BLaER1 treated with 17β-estradiol and CSF1 and Interleukin-3, amounts not matched to agents 10 nM and 100 nM (cell line): ENCODE measurements around the gene ADAMTS17.

ENCODE experiments used
- H3K27ac ChIP-seq, 11 experiments: shearing (Covaris generic); formaldehyde crosslinking; 2 replicates each; pipeline ENCODE4 v1.8.1; 2022
- H3K27me3 ChIP-seq, 11 experiments: shearing (Covaris generic); formaldehyde crosslinking; 2 replicates each; pipeline ENCODE4 v1.8.1; 2022
- H3K36me3 ChIP-seq, 11 experiments: shearing (Covaris generic); formaldehyde crosslinking; 2 replicates each; pipeline ENCODE4 v1.8.1; 2022
- H3K4me1 ChIP-seq, 10 experiments: shearing (Covaris generic); formaldehyde crosslinking; 2 replicates each; pipeline ENCODE4 v1.8.1; 2022
- H3K4me2 ChIP-seq, 11 experiments: shearing (Covaris generic); formaldehyde crosslinking; 2 replicates each; pipeline ENCODE4 v1.8.1; 2022
- H3K4me3 ChIP-seq, 10 experiments: shearing (Covaris generic); formaldehyde crosslinking; 2 replicates each; pipeline ENCODE4 v1.8.1; 2022
- H3K9ac ChIP-seq, 11 experiments: shearing (Covaris generic); formaldehyde crosslinking; 2 replicates each; pipeline ENCODE4 v1.8.1; 2022
- H3K9me3 ChIP-seq, 11 experiments: shearing (Covaris generic); formaldehyde crosslinking; replicated peaks in 1 of 11; 2 replicates each; pipeline ENCODE4 v1.8.1; 2022
- H4K20me1 ChIP-seq, 11 experiments: shearing (Covaris generic); formaldehyde crosslinking; 2 replicates each; pipeline ENCODE4 v1.8.1; 2022
- Cebpa-rat ChIP-seq, 11 experiments: shearing (Covaris generic); IDR thresholded peaks; 2 replicates each; pipeline ENCODE4 v1.8.1; 2022

Gene ADAMTS17

GRCh38 chr15:99955181-99955525 is 386.6 kb downstream of the ADAMTS17 start:
- Histone ChIP-seq H3K36me3 (no peaks in the 10 kb centered on the region), H3K9ac (no peak overlapping the region), H3K27me3 (no peaks in the 10 kb centered on the region), H3K4me3 (no peak overlapping the region), H3K27ac (no peak overlapping the region), H4K20me1 (no peaks in the 10 kb centered on the region), H3K9me3 (peaks cover 0 to 4% (median 3%) of the 10 kb centered on the region in 11 experiments; a peak in 11 of 22 replicates), H3K4me2 (no peak overlapping the region), H3K4me1 (peaks cover 0 to 8% (median 0%) of the 10 kb centered on the region in 10 experiments; a peak in 4 of 20 replicates)
- no peak for TF ChIP-seq Cebpa-rat (IDR thresholded peaks at IDR 0.05)

- no peak for TF ChIP-seq Cebpa-rat (IDR thresholded peaks at IDR 0.05)
- H3K27ac ChIP-seq = no peak overlapping the region
- no peaks in the 10 kb centered on the region for H4K20me1 ChIP-seq
Observed at GRCh38 chr15:99954361-99955180, 387.2 kb downstream of the ADAMTS17 start.

GRCh38 chr15:99953886-99954285 is 387.9 kb downstream of the ADAMTS17 start:
- no peaks in the 10 kb centered on the region for H3K36me3 ChIP-seq
- H3K27ac ChIP-seq = no peak overlapping the region
- TF ChIP-seq Cebpa-rat (IDR thresholded peaks at IDR 0.05) = no peak
- no peak overlapping the region for H3K4me3 ChIP-seq
- H4K20me1 ChIP-seq = no peaks in the 10 kb centered on the region
- H3K4me2 ChIP-seq = no peak overlapping the region
- peaks cover 0 to 8% (median 0%) of the 10 kb centered on the region in 10 experiments; a peak in 4 of 20 replicates for H3K4me1 ChIP-seq
- peaks cover 0 to 16% (median 14%) of the 10 kb centered on the region in 11 experiments; a peak in 17 of 22 replicates for H3K9me3 ChIP-seq
- H3K27me3 ChIP-seq = no peaks in the 10 kb centered on the region
- no peak overlapping the region for H3K9ac ChIP-seq

More at GRCh38 chr15:99954361-99955180, 387.2 kb downstream of the ADAMTS17 start:
- no peak overlapping the region for H3K9ac ChIP-seq
- H3K9me3 ChIP-seq = peaks cover 0 to 9% (median 8%) of the 10 kb centered on the region in 11 experiments; a peak in 15 of 22 replicates
- H3K4me1 ChIP-seq = peaks cover 0 to 8% (median 0%) of the 10 kb centered on the region in 10 experiments; a peak in 4 of 20 replicates
- H3K36me3 ChIP-seq = no peaks in the 10 kb centered on the region
- no peak overlapping the region for H3K4me3 ChIP-seq
- H3K4me2 ChIP-seq = no peak overlapping the region
- H3K27me3 ChIP-seq = no peaks in the 10 kb centered on the region

GRCh38 chr15:99951511-99951910 is 390.3 kb downstream of the ADAMTS17 start:
- H3K36me3 ChIP-seq = no peaks in the 10 kb centered on the region
- no peak for TF ChIP-seq Cebpa-rat (IDR thresholded peaks at IDR 0.05)
- no peaks in the 10 kb centered on the region for H3K4me1 ChIP-seq
- no peaks in the 10 kb centered on the region for H4K20me1 ChIP-seq
- no peak overlapping the region for H3K4me3 ChIP-seq
- no peaks in the 10 kb centered on the region for H3K27me3 ChIP-seq
- no peak overlapping the region for H3K27ac ChIP-seq
- no peak overlapping the region for H3K9ac ChIP-seq
- no peak overlapping the region for H3K4me2 ChIP-seq
- H3K9me3 ChIP-seq = peaks cover 8 to 33% (median 25%) of the 10 kb centered on the region in 11 experiments

GRCh38 chr15:99944131-99944530 is 397.6 kb downstream of the ADAMTS17 start:
- Histone ChIP-seq H3K4me1 (no peaks in the 10 kb centered on the region), H3K27ac (no peak overlapping the region), H3K9me3 (peaks cover 54 to 77% (median 66%) of the 10 kb centered on the region in 11 experiments), H3K27me3 (no peaks in the 10 kb centered on the region), H4K20me1 (no peaks in the 10 kb centered on the region), H3K9ac (no peak overlapping the region), H3K4me3 (no peak overlapping the region), H3K4me2 (no peak overlapping the region), H3K36me3 (no peaks in the 10 kb centered on the region; a peak in 1 of 22 replicates)
- no peak for TF ChIP-seq Cebpa-rat (IDR thresholded peaks at IDR 0.05)

- Histone ChIP-seq H3K4me1 (no peaks in the 10 kb centered on the region), H4K20me1 (no peaks in the 10 kb centered on the region), H3K27ac (no peak overlapping the region), H3K36me3 (no peaks in the 10 kb centered on the region; a peak in 1 of 22 replicates), H3K9me3 (peaks cover 54 to 70% (median 65%) of the 10 kb centered on the region in 11 experiments), H3K4me2 (no peak overlapping the region), H3K27me3 (no peaks in the 10 kb centered on the region), H3K9ac (no peak overlapping the region), H3K4me3 (no peak overlapping the region)
- TF ChIP-seq Cebpa-rat (IDR thresholded peaks at IDR 0.05) = no peak
Observed at GRCh38 chr15:99943466-99943865, 398.3 kb downstream of the ADAMTS17 start.

- Histone ChIP-seq H3K4me3 (no peak overlapping the region), H3K27ac (no peak overlapping the region), H3K27me3 (peaks cover 0 to 9% (median 0%) of the 10 kb centered on the region in 11 experiments; a peak in 2 of 22 replicates), H3K4me1 (peaks cover 11 to 17% (median 13%) of the 10 kb centered on the region in 10 experiments; a peak in 19 of 20 replicates), H4K20me1 (no peaks in the 10 kb centered on the region), H3K4me2 (no peak overlapping the region), H3K36me3 (no peaks in the 10 kb centered on the region), H3K9ac (no peak overlapping the region), H3K9me3 (peaks cover 0 to 2% (median 0%) of the 10 kb centered on the region in 11 experiments; a peak in 1 of 22 replicates)
- no peak for TF ChIP-seq Cebpa-rat (IDR thresholded peaks at IDR 0.05)
Observed at GRCh38 chr15:99932676-99933402, 408.9 kb downstream of the ADAMTS17 start.

- Histone ChIP-seq H3K4me3 (no peak overlapping the region), H3K36me3 (no peaks in the 10 kb centered on the region), H3K9me3 (no peaks in the 10 kb centered on the region), H3K4me1 (peaks cover 11 to 17% (median 13%) of the 10 kb centered on the region in 10 experiments; a peak in 19 of 20 replicates), H4K20me1 (no peaks in the 10 kb centered on the region), H3K27me3 (peaks cover 0 to 9% (median 0%) of the 10 kb centered on the region in 11 experiments; a peak in 2 of 22 replicates), H3K4me2 (no peak overlapping the region), H3K9ac (no peak overlapping the region), H3K27ac (no peak overlapping the region)
- no peak for TF ChIP-seq Cebpa-rat (IDR thresholded peaks at IDR 0.05)
Observed at GRCh38 chr15:99931703-99932603, 409.8 kb downstream of the ADAMTS17 start.
